Epidermal melanocyte (primary cell): ENCODE data around the gene TMEM91.
"Not testable (repeated sequence)": the region's sequence is repeated elsewhere in the genome, so short reads cannot be mapped to it uniquely, and the experiment has no call there.

ENCODE experiments used
- DNase-seq: peaks from one replicate; pipeline ENCODE4 v3.0.0; 2011; ENCODE audit warnings: low spot score; ENCODE audit not compliant: insufficient read length

The TMEM91 gene

DNA sequence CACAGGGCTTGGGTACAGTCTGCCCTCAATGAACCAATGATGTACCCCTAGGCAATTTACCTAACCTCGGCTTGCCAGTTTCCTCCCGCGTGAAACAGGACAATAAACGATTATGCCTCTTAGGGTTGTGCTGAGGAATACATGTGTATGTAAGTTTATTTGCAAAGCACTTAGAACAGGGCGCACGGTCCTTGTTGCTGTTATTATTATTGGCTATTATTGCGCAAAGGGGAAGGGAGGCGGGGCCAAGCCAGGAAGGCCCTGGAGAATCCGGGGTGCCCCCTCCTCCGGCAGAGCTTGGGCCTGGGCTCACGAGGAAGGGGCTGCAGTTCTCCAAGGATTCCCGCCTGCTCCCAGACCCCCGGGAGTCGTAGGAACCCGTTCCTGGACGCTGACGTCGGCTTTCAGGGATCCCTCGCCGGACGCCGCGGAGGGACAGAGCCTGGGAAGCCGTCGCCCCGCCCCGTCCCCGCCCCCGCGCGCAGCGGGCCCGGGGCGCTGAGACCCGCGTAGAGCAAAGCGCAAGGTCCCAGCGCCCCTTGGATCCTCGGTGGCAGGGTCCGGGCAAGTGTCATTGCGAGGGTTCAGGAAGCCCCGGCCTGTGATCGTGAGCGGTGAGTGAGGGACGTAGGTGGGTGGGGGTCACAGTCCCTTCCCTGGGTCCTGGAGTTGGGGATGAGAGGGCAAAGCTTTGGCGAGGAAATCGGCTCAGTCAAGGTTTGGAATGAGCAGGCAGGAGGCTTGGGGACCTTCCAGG lies at the start of gene TMEM91:
Gene TMEM91, plus strand, starts transcription at position 293 of the 757 bp plus-strand sequence. CDS start 1,777 bp downstream, outside the sequence.
- no peak for DNase-seq

DNA sequence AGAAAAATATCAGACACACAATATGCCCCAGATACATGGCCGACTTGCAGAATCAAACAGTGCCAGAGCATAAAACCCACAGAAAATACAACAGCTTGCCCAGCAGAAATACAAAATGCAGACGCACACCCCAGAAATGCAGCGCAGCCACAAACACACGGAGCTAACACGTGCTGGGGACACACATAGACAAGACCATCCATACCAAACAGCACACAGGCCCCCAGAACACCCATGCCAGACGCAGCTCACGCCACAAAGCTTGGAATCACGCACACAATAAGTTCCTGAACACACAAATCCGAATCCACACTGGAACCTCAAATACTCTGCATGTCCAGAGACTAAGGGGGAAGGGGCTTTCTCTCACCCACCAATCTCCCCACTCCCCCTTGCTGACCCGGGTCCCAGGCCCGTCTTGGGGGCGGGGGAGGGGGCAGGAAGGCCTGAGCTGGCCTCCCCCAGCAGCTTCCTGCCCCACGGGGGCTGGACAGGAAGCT lies 49.2 kb upstream of the TMEM91 start:
- DNase-seq = no peak

DNA sequence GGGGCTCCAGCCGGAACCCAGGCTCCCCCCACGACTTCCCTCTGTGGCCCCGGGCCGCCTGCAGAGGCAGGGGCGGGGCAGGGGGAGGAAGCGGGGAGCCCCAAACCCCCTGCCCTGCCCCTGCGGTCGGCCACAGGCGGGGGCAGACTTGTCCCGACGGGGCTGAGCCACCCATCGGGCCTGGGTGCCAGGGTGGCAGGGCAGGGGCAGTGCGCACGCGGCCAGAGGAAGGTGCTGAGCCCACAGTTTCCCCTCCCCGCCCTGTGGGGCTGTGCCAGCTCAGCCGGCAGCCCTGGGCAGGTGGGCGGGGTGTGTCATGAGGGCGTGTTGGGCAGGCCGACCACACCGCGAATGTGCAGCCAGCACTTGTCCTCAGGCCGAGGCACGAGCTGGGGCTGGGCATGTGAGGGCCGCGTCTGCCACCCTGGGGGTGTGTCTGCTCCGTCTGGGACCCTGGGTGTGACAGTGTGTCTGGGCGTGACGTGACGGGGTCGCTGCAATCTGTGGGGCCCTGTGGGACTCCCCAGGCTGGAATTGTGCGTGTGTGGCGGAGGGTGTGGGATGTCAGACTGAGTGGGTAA lies 48.7 kb upstream of the TMEM91 start:
- DNase-seq = no peak

DNA sequence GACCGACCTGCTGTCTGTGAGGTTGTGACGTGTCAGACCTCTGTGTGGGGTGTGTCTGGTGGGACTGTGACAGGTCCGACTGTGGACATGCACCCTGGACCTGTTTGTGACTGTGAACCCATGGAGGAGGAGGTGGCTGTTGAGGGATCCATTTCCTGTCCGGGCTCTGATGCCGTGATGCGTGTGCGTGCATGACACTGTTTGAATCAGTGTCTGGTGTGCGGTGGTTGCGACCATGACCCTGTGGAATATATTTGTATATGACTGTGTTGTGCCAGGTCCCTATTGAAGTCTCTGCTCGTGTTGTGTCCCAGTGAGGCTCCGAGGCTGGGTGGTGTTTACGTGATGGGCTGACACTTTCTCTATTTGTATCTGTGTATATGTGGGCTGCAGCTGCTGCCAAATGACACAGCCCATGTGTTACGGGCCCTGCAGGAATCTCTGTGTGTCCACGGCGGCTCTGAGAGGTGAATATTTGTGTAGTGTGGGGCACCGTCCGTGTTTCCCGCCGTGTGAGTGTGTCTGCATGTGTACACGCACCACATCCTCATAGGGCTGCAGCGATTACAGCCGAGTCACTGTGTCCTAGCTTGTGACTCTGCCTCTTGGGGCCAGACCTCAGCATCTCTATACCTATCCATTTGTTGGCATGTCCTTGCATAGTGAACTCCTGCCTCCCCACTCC lies 48.0 kb upstream of the TMEM91 start:
- no peak for DNase-seq

DNA sequence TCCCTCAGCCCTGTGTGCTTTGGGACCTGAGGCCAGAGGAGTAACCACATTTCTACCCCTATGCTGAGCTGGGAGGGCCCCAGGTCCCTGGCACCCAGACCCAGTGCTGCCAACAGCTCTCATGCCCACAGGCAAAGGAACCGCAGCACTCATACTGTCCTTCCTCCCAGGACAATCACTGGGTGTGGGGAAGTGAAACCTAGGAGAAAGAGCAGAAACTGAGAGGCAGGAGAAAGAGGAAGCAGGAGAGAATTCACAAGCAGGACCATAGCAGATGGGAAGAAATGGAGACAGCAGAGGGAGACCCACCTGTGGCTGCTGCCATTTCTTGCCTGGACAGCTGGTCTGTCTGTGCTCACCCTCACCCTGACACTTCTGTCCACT lies 47.5 kb upstream of the TMEM91 start:
- no peak for DNase-seq

DNA sequence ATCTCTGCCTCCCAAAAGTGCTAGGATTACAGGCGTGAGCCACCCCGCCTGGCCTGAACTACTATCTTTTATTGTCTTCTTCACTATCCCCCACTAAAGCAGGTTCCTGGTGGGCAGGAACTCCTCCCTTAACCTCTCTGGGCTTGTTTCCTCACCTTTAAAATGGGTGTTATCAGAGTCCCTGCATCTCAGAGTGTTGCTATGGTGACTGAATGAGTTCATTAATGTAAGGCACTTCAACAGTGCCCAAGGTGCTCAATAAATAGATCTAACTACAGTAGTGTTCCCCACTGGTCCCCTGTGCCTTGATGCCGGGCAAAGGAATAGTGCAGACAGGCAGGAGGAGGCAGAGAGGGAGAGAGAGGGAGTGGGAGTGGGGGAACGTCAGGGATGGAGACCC lies 45.9 kb upstream of the TMEM91 start:
- DNase-seq = no peak

DNA sequence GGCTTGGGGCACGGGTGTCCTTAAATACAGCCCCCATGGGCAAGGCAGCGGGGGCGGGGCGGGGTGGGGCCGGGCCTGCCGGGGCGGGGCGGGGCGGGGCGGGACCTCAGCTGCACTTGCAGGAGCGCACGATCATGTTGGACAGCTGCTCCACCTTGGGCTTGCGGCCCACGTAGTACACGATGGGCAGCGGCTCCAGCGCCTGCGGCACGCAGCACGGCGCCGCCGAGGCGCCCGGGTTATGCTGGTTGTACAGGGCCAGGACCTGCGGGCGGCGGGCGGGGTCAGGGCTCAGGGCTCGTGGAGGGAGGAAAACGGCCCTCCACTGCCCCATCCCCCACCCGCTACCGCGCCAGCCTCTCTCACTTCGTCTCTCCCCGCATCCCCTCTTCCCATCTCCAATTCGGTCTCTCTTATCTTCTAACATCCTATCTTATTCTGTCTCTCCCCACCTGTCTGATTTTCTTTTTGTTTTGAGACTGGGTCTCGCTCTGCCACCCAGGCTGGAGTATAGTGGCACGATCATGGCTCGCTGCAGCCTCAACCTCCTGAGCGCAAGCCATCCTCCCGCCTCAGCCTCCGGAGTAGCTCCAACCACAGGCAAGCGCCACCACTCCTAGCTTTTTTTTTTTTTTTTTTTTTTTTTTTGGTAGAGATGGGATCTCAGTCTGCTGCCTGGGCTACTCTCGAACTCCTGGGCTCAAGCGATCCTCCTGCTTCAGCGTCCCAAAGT lies 45.2 kb upstream of the TMEM91 start:
- DNase-seq = no peak

DNA sequence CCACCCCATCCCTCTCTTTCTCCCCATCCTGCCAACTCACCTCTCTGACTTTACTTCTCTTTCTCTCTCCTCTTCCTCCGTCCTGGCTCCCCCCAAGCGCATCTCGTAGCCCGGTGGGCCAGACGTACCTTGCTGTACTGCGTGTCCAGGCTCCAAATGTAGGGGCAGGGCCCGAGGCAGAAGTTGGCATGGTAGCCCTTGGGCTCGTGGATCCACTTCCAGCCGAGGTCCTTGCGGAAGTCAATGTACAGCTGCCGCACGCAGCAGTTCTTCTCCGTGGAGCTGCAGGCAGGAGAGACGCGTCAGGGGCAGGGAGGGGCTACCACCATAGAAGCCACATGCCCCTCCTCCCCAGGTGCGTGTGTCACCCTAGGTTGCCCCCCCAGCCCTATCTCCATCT lies 44.3 kb upstream of the TMEM91 start:
- DNase-seq = no peak

DNA sequence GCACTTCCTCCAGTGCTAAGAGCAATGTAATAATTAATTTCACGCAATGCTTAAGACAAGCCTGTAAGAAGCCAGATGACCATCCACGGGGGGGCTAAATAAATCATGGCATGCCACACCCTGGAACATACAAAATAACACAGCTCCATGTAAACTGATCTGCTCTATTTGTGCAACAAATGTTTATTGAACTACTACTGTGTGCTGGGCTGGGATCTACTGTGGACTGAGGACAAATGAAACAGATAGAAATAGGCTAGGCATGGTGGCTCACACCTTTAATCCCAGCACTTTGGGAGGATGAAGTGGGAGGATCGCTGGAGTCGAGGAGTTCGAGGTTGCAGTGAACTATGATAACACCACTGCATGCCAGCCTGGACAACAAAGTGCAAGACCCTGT lies 43.9 kb upstream of the TMEM91 start:
- no peak for DNase-seq

DNA sequence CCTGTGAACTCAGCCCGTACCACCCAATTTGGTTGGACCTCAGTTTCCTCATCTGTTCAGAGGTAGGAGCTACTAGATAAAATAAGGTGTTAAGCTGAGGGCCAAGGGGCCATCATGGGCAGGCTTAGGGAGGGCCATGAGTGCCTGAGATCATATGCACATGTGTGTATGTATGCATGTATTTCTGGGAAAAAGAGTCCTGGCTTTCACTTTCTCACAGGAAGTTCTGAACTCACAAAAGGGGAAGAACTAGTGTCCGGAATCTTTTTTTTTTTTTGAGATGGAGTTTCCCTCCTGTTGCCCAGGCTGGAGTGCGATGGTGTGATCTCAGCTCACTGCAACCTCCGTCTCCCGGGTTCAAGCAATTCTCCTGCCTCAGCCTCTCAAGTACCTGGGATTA lies 41.5 kb upstream of the TMEM91 start:
- no peak for DNase-seq

DNA sequence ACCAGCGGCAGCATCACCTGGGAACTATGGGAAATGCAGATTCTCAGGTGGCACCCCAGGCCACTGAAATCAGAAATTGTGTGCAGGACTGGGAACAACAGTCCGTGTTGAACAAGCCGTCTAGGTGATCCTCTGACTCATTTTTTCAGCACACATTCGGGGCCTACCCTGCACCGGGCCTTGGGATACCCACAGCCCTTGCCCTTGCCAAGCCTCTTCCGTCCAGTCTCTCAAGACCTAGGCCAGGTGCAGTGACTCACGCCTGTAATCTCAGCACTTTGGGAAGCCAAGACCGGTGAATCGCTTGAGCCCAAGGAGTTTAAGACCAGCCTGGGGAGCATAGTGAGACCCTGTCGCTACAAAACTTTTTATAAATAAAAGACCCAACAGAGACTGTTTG lies 40.9 kb upstream of the TMEM91 start:
- no peak for DNase-seq

DNA sequence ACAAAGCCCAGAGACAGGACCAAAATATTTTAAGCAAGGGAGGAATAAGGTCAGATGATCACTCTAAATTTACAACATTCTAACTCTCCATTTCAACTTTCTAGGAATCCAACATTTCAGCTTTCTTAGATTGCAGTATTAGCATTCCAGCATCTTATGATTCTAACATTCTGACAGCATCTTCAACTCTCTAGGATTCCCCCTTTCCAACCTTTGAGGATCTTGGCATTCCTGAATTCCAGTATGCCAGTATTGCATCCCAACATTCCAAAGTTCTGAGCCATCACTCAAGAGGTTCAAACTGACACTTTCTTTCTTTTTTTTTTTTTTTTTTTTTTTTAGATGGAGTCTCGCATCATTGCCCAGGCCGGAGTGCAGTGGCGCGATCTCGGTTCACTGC lies 36.4 kb upstream of the TMEM91 start:
- DNase-seq = no peak

DNA sequence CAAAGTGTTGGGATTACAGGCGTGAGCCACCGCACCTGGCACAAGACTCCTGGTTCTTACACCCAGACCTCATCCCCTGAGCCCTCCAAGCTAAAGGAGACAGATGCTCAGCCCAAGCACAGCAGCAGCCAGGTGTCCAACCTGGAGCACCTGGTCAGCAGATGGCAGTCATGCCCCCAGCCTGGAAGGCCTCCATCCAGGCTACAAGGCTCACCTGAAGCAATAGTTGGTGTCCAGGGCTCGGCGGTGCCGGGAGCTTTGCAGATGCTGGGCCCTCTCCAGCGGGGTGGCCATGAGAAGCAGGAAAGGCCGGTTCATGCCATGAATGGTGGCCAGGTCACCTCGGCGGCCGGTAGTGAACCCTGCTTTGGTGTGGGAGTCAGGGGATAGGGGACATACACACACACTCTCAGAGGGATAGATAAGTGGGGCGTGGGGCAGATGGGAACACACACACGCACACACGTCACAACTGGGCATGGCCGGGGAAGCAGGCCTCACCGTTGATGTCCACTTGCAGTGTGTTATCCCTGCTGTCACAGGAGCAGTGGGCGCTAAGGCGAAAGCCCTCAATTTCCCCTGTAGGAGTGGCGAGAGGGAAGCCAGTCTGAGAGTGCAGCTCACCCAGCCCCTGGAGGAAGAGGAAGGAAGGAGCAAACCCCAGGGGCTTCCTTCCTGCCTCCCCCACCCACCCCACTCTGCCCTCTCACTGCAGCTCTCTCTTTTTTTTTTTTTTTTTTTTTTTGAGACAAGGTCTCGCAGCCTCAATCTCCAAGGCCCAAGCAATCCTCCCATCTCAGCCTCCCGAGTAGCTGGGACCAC lies 34.5 kb upstream of the TMEM91 start:
- DNase-seq = no peak

DNA sequence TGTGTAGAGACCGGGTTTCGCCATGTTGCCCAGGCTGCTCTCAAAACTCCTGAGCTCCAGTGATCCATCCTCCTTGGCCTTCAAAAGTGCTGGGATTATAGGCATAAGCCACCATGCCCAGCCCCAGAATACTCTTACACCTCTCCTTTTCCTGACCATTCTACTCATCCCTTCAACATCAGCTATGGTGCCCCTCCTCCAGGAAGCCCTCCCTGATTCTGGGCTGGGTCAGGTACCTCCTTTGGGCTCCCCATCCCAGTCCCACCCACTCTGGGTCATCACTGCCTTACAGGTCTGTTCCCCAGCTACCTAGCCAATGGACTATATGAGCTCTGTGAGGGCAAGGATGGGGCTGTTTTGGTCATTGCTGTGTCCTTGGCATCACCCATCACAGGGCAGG lies 32.2 kb upstream of the TMEM91 start:
- DNase-seq = no peak

DNA sequence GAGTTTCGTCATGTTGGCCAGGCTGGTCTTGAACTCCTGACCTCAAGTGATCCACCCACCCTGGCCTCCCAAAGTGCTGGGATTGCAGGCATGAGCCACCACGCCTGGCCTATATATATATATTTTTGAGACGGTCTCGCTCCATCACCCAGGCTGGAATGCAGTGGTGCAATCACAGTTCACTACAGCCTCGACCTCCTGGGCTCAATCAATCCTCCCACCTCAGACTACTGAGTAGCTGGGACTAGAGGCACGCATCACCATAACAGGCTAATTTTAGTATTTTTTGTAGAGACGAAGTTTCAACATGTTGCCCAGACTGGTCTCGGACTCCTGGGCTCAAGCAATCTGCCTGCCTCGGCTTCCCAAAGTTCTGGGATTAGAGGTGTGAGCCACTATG lies 29.4 kb upstream of the TMEM91 start:
- not testable (repeated sequence) for DNase-seq

DNA sequence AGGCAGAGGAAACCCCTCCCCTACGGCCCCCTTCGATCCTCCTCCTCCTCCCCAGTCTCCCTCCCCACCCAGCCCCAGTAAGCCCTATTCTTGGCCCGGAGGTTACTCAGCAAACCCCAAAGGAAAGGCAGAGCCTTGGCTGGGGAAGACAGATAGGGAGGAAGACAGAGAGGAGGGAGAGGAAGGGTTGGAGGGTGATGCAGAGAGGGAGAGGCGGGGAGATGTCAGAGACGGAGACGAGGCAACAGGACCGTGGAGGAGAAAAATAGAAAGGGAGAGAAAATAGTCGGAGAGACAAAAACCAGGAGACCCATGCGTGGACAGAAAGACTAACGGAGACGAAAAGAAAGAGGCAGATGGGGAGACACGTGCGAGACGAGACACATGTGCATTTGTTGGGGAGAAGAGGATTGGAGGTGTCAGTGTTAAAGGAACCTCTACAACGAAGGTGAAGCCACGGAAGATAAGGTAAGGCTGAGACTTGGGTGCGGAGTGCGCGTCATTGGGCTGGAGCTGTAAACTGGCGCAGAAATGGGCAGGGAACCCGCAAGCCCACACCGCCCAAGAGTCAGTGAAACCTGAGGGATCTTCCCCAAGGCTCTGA lies 25.5 kb upstream of the TMEM91 start:
- DNase-seq = no peak

DNA sequence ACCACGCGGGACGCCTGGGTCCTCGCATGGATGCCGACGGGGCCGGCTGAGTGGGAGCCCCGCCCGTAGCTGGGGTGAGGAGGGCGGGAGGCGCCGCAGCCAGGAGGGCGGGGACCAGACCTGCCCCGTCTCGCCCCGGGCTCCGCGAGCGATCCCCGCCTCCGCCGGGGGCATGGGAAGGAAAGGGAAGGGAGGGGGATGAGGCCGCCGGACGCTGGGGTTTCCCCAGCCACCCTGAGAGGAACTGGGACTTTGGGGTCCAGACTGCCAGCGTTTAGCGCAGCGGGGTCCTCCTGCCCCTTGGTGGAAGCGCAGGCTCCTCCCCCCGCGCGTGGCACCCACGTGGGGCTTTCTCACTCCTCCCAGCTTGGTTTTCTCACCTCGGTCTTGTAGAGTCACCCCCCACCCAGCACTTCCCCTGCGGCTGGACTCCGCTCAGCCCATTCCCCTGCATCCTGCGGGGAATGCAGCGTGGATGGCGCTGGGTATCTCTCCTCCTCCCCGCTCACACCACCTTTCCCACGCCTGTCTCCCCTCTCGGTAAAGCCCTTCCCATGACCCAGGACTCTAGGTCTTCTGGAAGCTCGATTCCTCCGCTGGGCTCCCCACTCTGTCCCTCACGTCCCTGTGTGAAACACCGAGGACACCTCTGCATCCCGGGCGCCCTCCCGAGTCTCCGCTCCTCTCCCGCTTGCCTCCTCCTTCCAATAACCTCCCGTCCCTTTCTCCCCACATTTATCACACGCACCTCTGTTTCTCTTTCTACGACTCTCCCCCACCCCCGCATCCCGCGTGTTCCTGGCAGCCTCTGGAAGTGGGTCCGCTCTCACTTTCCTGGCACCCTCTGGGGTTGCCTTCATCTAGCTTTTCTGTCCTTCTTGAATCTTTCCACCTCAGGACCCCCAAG lies 24.7 kb upstream of the TMEM91 start:
- DNase-seq = peak; percentile 46

DNA sequence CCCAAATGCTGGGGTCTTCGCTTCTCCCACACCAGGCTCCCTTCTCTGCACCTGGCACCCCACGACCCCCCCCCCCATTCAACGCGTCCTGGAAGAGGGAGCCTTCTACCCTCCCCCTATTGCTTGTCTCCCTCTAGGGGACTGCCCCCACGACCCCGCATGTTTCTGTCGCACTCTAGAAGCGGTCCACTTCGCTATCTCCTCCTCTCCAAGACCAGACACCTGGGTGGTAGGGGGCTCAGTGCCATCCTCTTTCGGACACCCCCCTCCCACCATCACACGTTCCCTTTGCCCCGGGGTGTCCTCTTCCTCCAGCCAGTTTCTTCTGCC lies 24.1 kb upstream of the TMEM91 start:
- no peak for DNase-seq

DNA sequence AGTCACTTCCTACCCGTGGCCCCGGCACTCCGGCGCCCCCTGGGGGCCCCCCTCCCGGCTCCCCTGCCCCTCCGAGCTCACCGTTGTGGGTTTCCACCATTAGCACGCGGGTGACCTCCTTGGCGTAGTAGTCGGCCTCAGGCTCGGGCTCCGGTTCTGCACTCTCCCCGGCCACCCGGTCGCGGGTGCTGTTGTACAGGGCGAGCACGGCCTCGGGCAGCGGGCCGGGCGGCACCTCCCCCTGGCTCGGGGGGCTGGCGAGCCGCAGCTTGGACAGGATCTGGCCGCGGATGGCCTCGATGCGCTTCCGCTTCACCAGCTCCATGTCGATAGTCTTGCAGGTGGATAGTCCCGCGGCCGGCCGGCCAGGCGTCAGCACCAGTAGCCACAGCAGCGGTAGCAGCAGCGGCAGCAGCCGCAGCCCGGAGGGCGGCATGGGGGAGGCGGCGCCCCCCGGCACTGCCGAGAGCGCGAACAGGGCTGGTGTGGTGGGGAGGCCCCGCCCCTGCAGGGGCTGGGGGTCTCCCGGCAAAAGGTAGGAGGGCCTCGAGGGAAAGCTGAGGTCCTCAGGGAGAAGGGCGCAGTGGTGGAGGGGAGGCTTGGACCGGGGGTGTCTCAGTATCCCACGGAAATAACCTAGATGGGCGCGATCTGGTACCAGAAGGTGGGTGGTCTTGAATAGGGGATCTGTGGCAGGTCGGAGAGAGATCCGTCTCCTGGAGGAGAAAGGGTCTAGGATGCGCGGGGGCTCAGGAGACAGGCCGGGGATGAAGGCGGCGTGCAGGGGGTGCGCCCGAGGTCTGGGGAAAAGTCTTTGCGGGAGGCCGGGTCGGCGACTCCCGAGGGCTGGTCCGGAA lies 23.5 kb upstream of the TMEM91 start:
- DNase-seq = peak; percentile 28
